K562 (cell line): ENCODE measurements around the gene ALK. TPM values are rescaled to one million over a fixed set of nuclear protein-coding genes. Genes with fewer than 3 reads are reported as not detected.

Experiments used
- ATAC-seq: fragments of 200-7000 bp; cut with Tn5 transposase; 3 replicates; pipeline ENCODE4 v1.9.1; 2020; ENCODE audit warnings: moderate library complexity
- BruUV-seq: library from RNA; stranded (reverse); fragments of 400-500 nt; replicated peaks from 2 replicates; lab custom pipeline; 2021; lab: Mats Ljungman, UMichigan
- CTCF ChIA-PET: fragments of 300-600 bp; formaldehyde crosslinking; extraction: SDS; loops from one replicate; lab custom pipeline; 2021; ENCODE audit warnings: low intra/inter-chr PET ratio; lab: Yijun Ruan, JAX
- POLR2A ChIA-PET: fragments of 300-600, 350-650 bp; sonication (Branson Sonifier 250); formaldehyde crosslinking; extraction: SDS; loops from one replicate; lab custom pipeline; 2021; ENCODE audit warnings: antibody characterized with exemption, inconsistent platforms; lab: Yijun Ruan, JAX
- DNase-seq, 4 experiments: peaks; one replicate each; pipeline versions ENCODE4 v3.0.0 to v3.0.0-alpha.2; 2011 to 2018; ENCODE audit warnings: low spot score in 3 of 4, mixed read lengths in 3 of 4; ENCODE audit errors: extremely low read depth in 1 of 4
- FAIRE-seq: peaks from 2 replicates; lab custom pipeline; 2011; peaks lifted over from hg19 to GRCh38; lab: Jason Lieb, UNC
- H2AFZ ChIP-seq: 2 replicates; pipeline ENCODE4 v1.6.0; 2011; ENCODE audit warnings: low read depth, low read length, control low read depth, inconsistent platforms
- H3K27ac ChIP-seq: fragments of 200-600 bp; 3 replicates; pipeline ENCODE4 v1.8.0; 2011; ENCODE audit warnings: low read depth, mild to moderate bottlenecking, control low read depth, inconsistent platforms, low read length, moderate library complexity, mixed read lengths; ENCODE audit errors: extremely low read depth
- H3K27me3 ChIP-seq, 2 experiments: fragments of 300-600 bp in 1 of 2; 2 replicates in 1 of 2; 3 replicates in 1 of 2; pipeline versions ENCODE4 v1.6.0 to v1.8.0; 2011; ENCODE audit warnings: inconsistent platforms in 2 of 2, low read length in 2 of 2, mild to moderate bottlenecking in 1 of 2, mixed read lengths in 1 of 2, moderate library complexity in 1 of 2; ENCODE audit not compliant: control insufficient read depth in 2 of 2, insufficient read depth in 2 of 2
- H3K36me3 ChIP-seq: fragments of 300-600 bp; 3 replicates; pipeline ENCODE4 v1.8.0; 2011; ENCODE audit warnings: mild to moderate bottlenecking, low read length, inconsistent platforms; ENCODE audit not compliant: control insufficient read depth, insufficient read depth
- H3K4me1 ChIP-seq, 2 experiments: fragments of 200-600 bp in 1 of 2; replicated peaks in 1 of 2; 2 replicates in 1 of 2; 3 replicates in 1 of 2; pipeline versions ENCODE4 v1.5.1 to v1.8.0; 2011; ENCODE audit warnings: inconsistent platforms in 2 of 2, low read length in 2 of 2, mild to moderate bottlenecking in 1 of 2, mixed read lengths in 1 of 2, moderate library complexity in 1 of 2; ENCODE audit not compliant: control insufficient read depth in 2 of 2, insufficient read depth in 2 of 2
- H3K4me2 ChIP-seq: 2 replicates; pipeline ENCODE4 v1.6.1; 2011; ENCODE audit warnings: low read length, control low read depth, inconsistent platforms, mixed read lengths; ENCODE audit not compliant: insufficient read depth
- H3K4me3 ChIP-seq: fragments of 200-600 bp; sonication (generic), shearing (Covaris generic); 2 replicates; pipeline ENCODE4 v1.5.1; 2016; ENCODE audit warnings: control low read depth, inconsistent platforms
- H3K79me2 ChIP-seq: fragments of 200-600 bp; 3 replicates; pipeline ENCODE4 v1.8.0; 2011; ENCODE audit warnings: low read length, inconsistent platforms; ENCODE audit not compliant: control insufficient read depth, insufficient read depth
- H3K9ac ChIP-seq, 2 experiments: 2 replicates each; pipeline versions ENCODE4 v1.6.0 to v1.6.1; 2011; ENCODE audit warnings: low read depth in 2 of 2, low read length in 2 of 2, control low read depth in 1 of 2, inconsistent platforms in 1 of 2, mild to moderate bottlenecking in 1 of 2, mixed read lengths in 1 of 2; ENCODE audit not compliant: insufficient read depth in 1 of 2
- H3K9me1 ChIP-seq: one replicate; pipeline ENCODE4 v1.6.0; 2011; ENCODE audit warnings: inconsistent platforms, mild to moderate bottlenecking, low read length, moderate library complexity; ENCODE audit not compliant: control insufficient read depth, insufficient read depth
- H3K9me3 ChIP-seq: replicated peaks from 2 replicates; pipeline ENCODE4 v1.5.1; 2011; ENCODE audit warnings: low read depth, low read length, inconsistent platforms; ENCODE audit not compliant: control insufficient read depth, insufficient read depth
- H4K20me1 ChIP-seq: replicated peaks from 2 replicates; pipeline ENCODE4 v1.6.1; 2011; ENCODE audit warnings: low read length, inconsistent platforms, mixed read lengths; ENCODE audit not compliant: control insufficient read depth, insufficient read depth
- CCNT2 ChIP-seq: IDR thresholded peaks from 2 replicates; pipeline ENCODE4 v1.6.1; 2011; ENCODE audit warnings: borderline replicate concordance, low read depth, mild to moderate bottlenecking, moderate library complexity, mixed read lengths, low read length; ENCODE audit not compliant: insufficient read length; ENCODE audit errors: extremely low read depth
- CREB3L1 ChIP-seq: fragments of 450-650 bp; IDR thresholded peaks from 2 replicates; pipeline ENCODE4 v1.6.1; 2014; ENCODE audit warnings: low read depth, mild to moderate bottlenecking, moderate library complexity, borderline replicate concordance
- E4F1 ChIP-seq: fragments of 250-450 bp; sonication (Bioruptor Pico); IDR thresholded peaks from 2 replicates; pipeline ENCODE4 v1.5.0; 2021; ENCODE audit warnings: mild to moderate bottlenecking, borderline replicate concordance
- EZH2 ChIP-seq: IDR thresholded peaks from 2 replicates; pipeline ENCODE4 v1.6.1; 2012; ENCODE audit warnings: low read depth, mild to moderate bottlenecking, inconsistent platforms, low read length, borderline replicate concordance
- FOXM1 ChIP-seq, 2 experiments: fragments of 450-650 bp in 1 of 2; sonication (generic) in 1 of 2; formaldehyde crosslinking in 1 of 2; IDR thresholded peaks; 2 replicates each; pipeline versions ENCODE4 v1.6.1 to v1.9.0; 2017 to 2022; ENCODE audit warnings: low read depth in 2 of 2, mild to moderate bottlenecking in 2 of 2, missing genetic modification reagents in 1 of 2, moderate library complexity in 1 of 2
- KLF10 ChIP-seq: fragments of 250-450 bp; sonication (Bioruptor Pico); IDR thresholded peaks from 2 replicates; pipeline ENCODE4 v1.6.1; 2021; ENCODE audit warnings: matching md5 sums
- SIN3A ChIP-seq, 2 experiments: fragments of 150-350 bp in 1 of 2; IDR thresholded peaks; 2 replicates each; pipeline ENCODE4 v1.6.1; 2011 to 2016; ENCODE audit warnings: borderline replicate concordance in 2 of 2, low read depth in 2 of 2, low read length in 2 of 2, mild to moderate bottlenecking in 2 of 2, moderate library complexity in 2 of 2; ENCODE audit not compliant: control insufficient read depth in 1 of 2
- STAT5B ChIP-seq: fragments of 250-450 bp; sonication (Bioruptor Pico); IDR thresholded peaks from 2 replicates; pipeline ENCODE4 v1.8.0; 2021; ENCODE audit warnings: mild to moderate bottlenecking, inconsistent platforms
- SUPT5H ChIP-seq: fragments of 450-650 bp; IDR thresholded peaks from 2 replicates; pipeline ENCODE4 v1.6.1; 2016
- ZBTB26 ChIP-seq: fragments of 450-650 bp; formaldehyde crosslinking; IDR thresholded peaks from 2 replicates; pipeline ENCODE4 v1.4.0; 2022; ENCODE audit warnings: missing genetic modification characterization
- ZBTB33 ChIP-seq: sonication (generic); formaldehyde crosslinking; IDR thresholded peaks from 2 replicates; pipeline ENCODE4 v1.8.1; 2023; ENCODE audit warnings: mild to moderate bottlenecking, missing genetic modification reagents
- ZNF146 ChIP-seq: IDR thresholded peaks from one replicate; pipeline ENCODE4 v1.6.1; 2018; ENCODE audit warnings: missing compliant biosample characterization; ENCODE audit not compliant: unreplicated experiment
- ZNF23 ChIP-seq: fragments of 250-450 bp; sonication (Bioruptor Pico); IDR thresholded peaks from 2 replicates; pipeline ENCODE4 v1.4.0; 2020; ENCODE audit warnings: mild to moderate bottlenecking
- ZNF79 ChIP-seq: fragments of 250-450 bp; sonication (Bioruptor Pico); IDR thresholded peaks from 2 replicates; pipeline ENCODE4 v1.4.0; 2020; ENCODE audit warnings: low read depth, mild to moderate bottlenecking, moderate library complexity
- whole genome bisulfite sequencing: fragments of 100-300 bp; shearing (Covaris generic); methylation state at CpG from one replicate; pipeline ENCODE4 v1.1.6; 2016; ENCODE audit warnings: low coverage, mixed read lengths; ENCODE audit not compliant: insufficient coverage; ENCODE audit errors: missing lambda C conversion rate; 5-methylcytosine and 5-hydroxymethylcytosine counted together
- in situ Hi-C: fragments of 300-500 bp; cut with MboI; formaldehyde crosslinking; loops from 4 replicates; pipeline ENCODE4 v1.15.0; 2018; ENCODE audit warnings: inconsistent platforms, mixed read lengths
- intact Hi-C: fragments of 100-400 bp; cut with micrococcal nuclease; formaldehyde crosslinking; loops from 2 replicates; pipeline ENCODE4 v1.14.2; 2022
- polyA plus RNA-seq, 8 experiments: library from polyadenylated mRNA; depleted of rRNA in 4 of 8; stranded (reverse) in 5 of 8; unstranded in 3 of 8; fragments of >200 nt; fragmentation: Nextera tagmentation in 2 of 8; fragmentation: Illumina TruSeq in 1 of 8; extraction: Ambion mirVana in 2 of 8; extraction: Trizol in 1 of 8; gene quantifications; 2 replicates each; pipeline versions ENCODE4 v1.2.1 to v1.2.3, GENCODE V29; 2011 to 2014; ENCODE audit warnings: inconsistent platforms in 1 of 8, missing spikeins in 1 of 8
- total RNA-seq, 7 experiments: library from RNA; depleted of rRNA in 6 of 7; stranded (reverse); fragments of >200 nt in 6 of 7; fragmentation: Illumina TruSeq in 2 of 7; extraction: Trizol in 2 of 7; gene quantifications; 2 replicates each; pipeline versions ENCODE4 v1.2.1 to v1.2.3, GENCODE V29; 2011 to 2021; ENCODE audit warnings: low replicate concordance in 1 of 7

Gene ALK
- total and polyA plus RNA-seq, 9 of the 15 experiments (the other 6 are each of a cell fraction or from before 2014, with no cell fraction given): not detected

GRCh38 chr2:29689666-29690065 is 231.7 kb downstream of the ALK start (continued):
- TF ChIP-seq E4F1 (CRISPR knock-in tag) (no peak), SUPT5H (no peak), ZNF146 (CRISPR knock-in tag) (no peak), STAT5B (CRISPR knock-in tag) (no peak), ZBTB26 (no peak)

GRCh38 chr2:29688429-29688828 is 233.0 kb downstream of the ALK start:
- ATAC-seq (no peak), FAIRE-seq (no peak), DNase-seq (no peak)
- CTCF ChIA-PET: no interaction called here
- Histone ChIP-seq H3K9ac (no peak overlapping the region), H4K20me1 (no peaks in the 10 kb centered on the region; the same call in 1 of the 2 replicates), H3K27me3 (no peaks in the 10 kb centered on the region), H3K4me3 (no peak overlapping the region), H3K9me3 (no peaks in the 10 kb centered on the region), H3K4me1 (no peaks in the 10 kb centered on the region), H3K9me1 (no peaks in the 10 kb centered on the region), H3K79me2 (no peaks in the 10 kb centered on the region), H3K36me3 (no peaks in the 10 kb centered on the region), H3K27ac (no peak overlapping the region), H3K4me2 (no peak overlapping the region), H2AFZ (no peak overlapping the region)
- in situ Hi-C loops (no loop called here), intact Hi-C loops (no loop called here)
- 0% methylated on average over 2 of the region's 2 CpGs for WGBS
- BruUV-seq: no TSS peak
- POLR2A ChIA-PET: interaction anchor here (0.7 kb wide), 1 partner anchor 171 kb away, joined by 3 read pairs; no protein-coding TSS in a partner anchor
- TF ChIP-seq SIN3A (IDR thresholded peaks at IDR 0.05; ENCODE audit: borderline replicate concordance in 2 of 2, control insufficient read depth in 1 of 2, low read depth in 2 of 2, low read length in 2 of 2) (no peak), CCNT2 (no peak), ZNF79 (CRISPR knock-in tag) (no peak), ZNF23 (CRISPR knock-in tag) (no peak), ZBTB33 (no peak), FOXM1 (IDR thresholded peaks at IDR 0.05; ENCODE audit: low read depth) (no peak), FOXM1 (CRISPR knock-in tag; IDR thresholded peaks at IDR 0.05; ENCODE audit: low read depth) (no peak), EZH2 (no peak), CREB3L1 (no peak), KLF10 (CRISPR knock-in tag) (no peak)
